ENCODE measurements around the gene CNTNAP5.

CNTNAP5 gene

GRCh38 chr2:124112206-124112605 is 87.1 kb downstream of the CNTNAP5 start:
- Histone ChIP-seq H2AFZ (ENCODE audit: low read length, unreplicated experiment) (no peak overlapping the region), H3K79me2 (ENCODE audit: control insufficient read depth, insufficient read depth, low read length, unreplicated experiment) (no peaks in the 10 kb centered on the region), H3K36me3 (ENCODE audit: insufficient read depth, low read length) (no peaks in the 10 kb centered on the region), H3K27me3 (ENCODE audit: insufficient read depth, low read length) (no peaks in the 10 kb centered on the region), H3K4me3 (ENCODE audit: low read depth, low read length) (no peak overlapping the region), H3K4me1 (ENCODE audit: control insufficient read depth, insufficient read depth, low read length, unreplicated experiment) (no peaks in the 10 kb centered on the region), H3K27ac (ENCODE audit: low read depth, low read length) (no peak overlapping the region)

- Histone ChIP-seq H3K79me2 (ENCODE audit: control insufficient read depth, insufficient read depth, low read length, unreplicated experiment) (no peaks in the 10 kb centered on the region), H2AFZ (ENCODE audit: low read length, unreplicated experiment) (no peak overlapping the region), H3K27me3 (ENCODE audit: insufficient read depth, low read length) (no peaks in the 10 kb centered on the region), H3K4me1 (ENCODE audit: control insufficient read depth, insufficient read depth, low read length, unreplicated experiment) (no peaks in the 10 kb centered on the region), H3K36me3 (ENCODE audit: insufficient read depth, low read length) (no peaks in the 10 kb centered on the region), H3K4me3 (ENCODE audit: low read depth, low read length) (no peak overlapping the region), H3K27ac (ENCODE audit: low read depth, low read length) (no peak overlapping the region)
These were observed 87.9 kb downstream of the CNTNAP5 start for GRCh38 chr2:124112966-124113365.

DNA sequence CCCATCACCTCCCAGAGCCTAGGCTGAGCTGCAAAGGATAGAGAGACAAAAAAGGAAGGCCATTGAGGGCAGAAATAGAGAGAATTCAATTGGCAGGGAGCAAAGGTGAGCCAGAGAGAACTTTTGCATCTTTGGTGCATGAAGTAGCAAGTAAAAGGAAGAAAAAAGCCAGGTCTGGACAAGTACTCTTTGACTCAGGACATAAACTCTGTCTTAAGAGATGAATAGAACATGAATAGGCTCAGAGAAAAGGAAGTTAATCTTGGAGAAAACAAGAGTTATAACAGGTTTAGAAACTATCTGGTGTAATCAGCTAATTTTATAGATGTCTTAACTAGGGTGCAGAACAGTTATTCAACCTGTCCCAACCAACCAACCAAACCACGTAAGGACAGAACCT is 95.2 kb downstream of the CNTNAP5 start:
- Histone ChIP-seq H3K36me3 (ENCODE audit: insufficient read depth, low read length) (no peaks in the 10 kb centered on the region), H3K4me1 (ENCODE audit: control insufficient read depth, insufficient read depth, low read length, unreplicated experiment) (no peaks in the 10 kb centered on the region), H3K4me3 (ENCODE audit: low read depth, low read length) (no peak overlapping the region), H2AFZ (ENCODE audit: low read length, unreplicated experiment) (no peak overlapping the region), H3K27me3 (ENCODE audit: insufficient read depth, low read length) (no peaks in the 10 kb centered on the region), H3K79me2 (ENCODE audit: control insufficient read depth, insufficient read depth, low read length, unreplicated experiment) (no peaks in the 10 kb centered on the region), H3K27ac (ENCODE audit: low read depth, low read length) (no peak overlapping the region)

DNA sequence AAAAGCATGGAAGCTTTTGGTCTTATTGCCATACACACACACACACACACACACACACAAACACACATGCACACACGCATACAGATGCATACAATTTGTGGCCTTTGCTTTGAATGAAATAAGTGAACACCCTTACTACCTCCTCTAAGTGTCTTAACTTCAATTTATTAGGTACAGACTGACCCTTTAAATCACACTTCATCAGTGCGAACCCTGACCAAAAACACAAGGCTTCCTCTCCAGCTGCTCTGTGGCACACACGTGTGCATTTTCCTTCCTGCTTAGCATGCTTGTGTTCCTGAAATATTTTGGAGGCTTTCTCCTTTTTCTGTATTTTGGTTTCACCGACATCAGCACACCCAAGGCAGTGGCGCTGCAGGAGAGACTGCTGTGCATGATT is 96.0 kb downstream of the CNTNAP5 start:
- H2AFZ ChIP-seq (ENCODE audit: low read length, unreplicated experiment): no peak overlapping the region
- no peaks in the 10 kb centered on the region for H3K79me2 ChIP-seq (ENCODE audit: control insufficient read depth, insufficient read depth, low read length, unreplicated experiment)
- no peaks in the 10 kb centered on the region for H3K4me1 ChIP-seq (ENCODE audit: control insufficient read depth, insufficient read depth, low read length, unreplicated experiment)
- no peaks in the 10 kb centered on the region for H3K27me3 ChIP-seq (ENCODE audit: insufficient read depth, low read length)
- no peak overlapping the region for H3K4me3 ChIP-seq (ENCODE audit: low read depth, low read length)
- no peak overlapping the region for H3K27ac ChIP-seq (ENCODE audit: low read depth, low read length)
- no peaks in the 10 kb centered on the region for H3K36me3 ChIP-seq (ENCODE audit: insufficient read depth, low read length)

GRCh38 chr2:124121760-124122275 is 96.7 kb downstream of the CNTNAP5 start:
- Histone ChIP-seq H3K79me2 (ENCODE audit: control insufficient read depth, insufficient read depth, low read length, unreplicated experiment) (no peaks in the 10 kb centered on the region), H3K27ac (ENCODE audit: low read depth, low read length) (no peak overlapping the region), H3K27me3 (ENCODE audit: insufficient read depth, low read length) (no peaks in the 10 kb centered on the region), H3K36me3 (ENCODE audit: insufficient read depth, low read length) (no peaks in the 10 kb centered on the region), H3K4me1 (ENCODE audit: control insufficient read depth, insufficient read depth, low read length, unreplicated experiment) (no peaks in the 10 kb centered on the region), H2AFZ (ENCODE audit: low read length, unreplicated experiment) (no peak overlapping the region), H3K4me3 (ENCODE audit: low read depth, low read length) (no peak overlapping the region)

GRCh38 chr2:124122340-124122739 is 97.3 kb downstream of the CNTNAP5 start:
- no peaks in the 10 kb centered on the region for H3K36me3 ChIP-seq (ENCODE audit: insufficient read depth, low read length)
- no peaks in the 10 kb centered on the region for H3K79me2 ChIP-seq (ENCODE audit: control insufficient read depth, insufficient read depth, low read length, unreplicated experiment)
- no peak overlapping the region for H3K27ac ChIP-seq (ENCODE audit: low read depth, low read length)
- no peak overlapping the region for H2AFZ ChIP-seq (ENCODE audit: low read length, unreplicated experiment)
- H3K4me1 ChIP-seq (ENCODE audit: control insufficient read depth, insufficient read depth, low read length, unreplicated experiment): no peaks in the 10 kb centered on the region
- H3K4me3 ChIP-seq (ENCODE audit: low read depth, low read length): no peak overlapping the region
- no peaks in the 10 kb centered on the region for H3K27me3 ChIP-seq (ENCODE audit: insufficient read depth, low read length)

DNA sequence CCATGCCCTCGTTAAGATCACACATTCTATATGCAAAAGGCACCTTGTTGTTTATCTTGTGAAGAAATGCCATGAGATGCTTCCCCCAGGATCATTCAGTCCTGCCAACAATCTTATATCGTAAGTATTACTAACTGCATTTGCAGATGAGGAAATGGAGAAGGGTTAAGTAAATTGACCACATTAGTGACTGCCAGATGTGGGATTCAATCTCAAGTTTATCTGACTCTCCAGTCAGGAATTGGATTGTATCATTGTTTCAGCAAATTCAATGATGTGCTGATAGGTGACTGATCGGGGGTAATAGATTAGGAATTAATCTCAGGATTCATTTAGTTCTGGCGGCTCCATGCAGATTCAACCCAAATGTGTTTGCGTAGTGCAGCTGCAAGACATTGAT is 106.2 kb downstream of the CNTNAP5 start:
- Histone ChIP-seq H3K4me1 (ENCODE audit: control insufficient read depth, insufficient read depth, low read length, unreplicated experiment) (no peaks in the 10 kb centered on the region), H3K27ac (ENCODE audit: low read depth, low read length) (no peak overlapping the region), H3K4me3 (ENCODE audit: low read depth, low read length) (no peak overlapping the region), H2AFZ (ENCODE audit: low read length, unreplicated experiment) (no peak overlapping the region), H3K27me3 (ENCODE audit: insufficient read depth, low read length) (no peaks in the 10 kb centered on the region), H3K79me2 (ENCODE audit: control insufficient read depth, insufficient read depth, low read length, unreplicated experiment) (no peaks in the 10 kb centered on the region), H3K36me3 (ENCODE audit: insufficient read depth, low read length) (no peaks in the 10 kb centered on the region)

DNA sequence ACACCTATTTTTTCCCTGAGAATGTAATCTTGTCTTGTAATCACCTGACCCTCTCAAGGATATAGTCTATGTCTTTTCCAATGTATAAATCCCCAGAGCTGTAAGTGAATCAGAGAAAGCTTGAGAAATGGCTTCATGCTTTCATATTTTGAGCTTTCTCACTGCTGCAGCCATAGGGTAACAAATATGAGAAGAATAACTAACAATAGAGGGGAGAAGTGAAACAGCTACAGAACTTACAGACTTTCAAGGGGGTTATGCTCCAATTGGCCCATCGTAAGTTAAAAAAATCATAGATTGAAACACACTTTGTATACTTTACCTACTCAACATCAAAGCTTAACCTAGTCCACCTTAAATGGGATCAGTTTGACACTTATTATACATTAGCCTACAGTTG is 111.0 kb downstream of the CNTNAP5 start:
- Histone ChIP-seq H2AFZ (ENCODE audit: low read length, unreplicated experiment) (no peak overlapping the region), H3K4me1 (ENCODE audit: control insufficient read depth, insufficient read depth, low read length, unreplicated experiment) (no peaks in the 10 kb centered on the region), H3K79me2 (ENCODE audit: control insufficient read depth, insufficient read depth, low read length, unreplicated experiment) (no peaks in the 10 kb centered on the region), H3K36me3 (ENCODE audit: insufficient read depth, low read length) (no peaks in the 10 kb centered on the region), H3K27ac (ENCODE audit: low read depth, low read length) (no peak overlapping the region), H3K27me3 (ENCODE audit: insufficient read depth, low read length) (no peaks in the 10 kb centered on the region), H3K4me3 (ENCODE audit: low read depth, low read length) (no peak overlapping the region)

GRCh38 chr2:124138076-124138475 is 113.0 kb downstream of the CNTNAP5 start:
- Histone ChIP-seq H2AFZ (ENCODE audit: low read length, unreplicated experiment) (no peak overlapping the region), H3K36me3 (ENCODE audit: insufficient read depth, low read length) (no peaks in the 10 kb centered on the region)

DNA sequence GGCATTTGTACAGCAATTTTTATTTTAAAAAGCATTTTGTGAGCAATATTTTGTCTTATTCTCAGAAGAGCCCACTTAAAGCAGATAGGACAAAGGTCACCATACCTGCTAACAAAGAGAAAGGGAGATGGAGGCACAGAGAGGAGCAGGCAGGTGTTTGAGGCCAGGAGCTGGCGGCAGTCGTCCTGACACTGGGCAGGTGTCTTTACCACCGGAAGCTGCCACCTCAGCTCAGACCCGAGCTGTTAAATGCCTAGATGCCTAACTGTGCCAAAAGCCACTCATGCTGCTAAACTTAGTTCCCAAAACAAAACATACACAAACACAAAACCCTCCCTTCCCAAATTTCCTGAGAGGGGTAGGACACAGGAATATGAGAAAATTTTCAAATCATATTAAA is 120.9 kb downstream of the CNTNAP5 start:
- Histone ChIP-seq H3K27ac (ENCODE audit: low read depth, low read length) (no peak overlapping the region), H3K27me3 (ENCODE audit: insufficient read depth, low read length) (no peaks in the 10 kb centered on the region), H3K4me1 (ENCODE audit: control insufficient read depth, insufficient read depth, low read length, unreplicated experiment) (no peaks in the 10 kb centered on the region), H3K36me3 (ENCODE audit: insufficient read depth, low read length) (no peaks in the 10 kb centered on the region), H3K79me2 (ENCODE audit: control insufficient read depth, insufficient read depth, low read length, unreplicated experiment) (no peaks in the 10 kb centered on the region), H3K4me3 (ENCODE audit: low read depth, low read length) (no peak overlapping the region), H2AFZ (ENCODE audit: low read length, unreplicated experiment) (no peak overlapping the region)

More at GRCh38 chr2:124138076-124138475, 113.0 kb downstream of the CNTNAP5 start:
- H3K27ac ChIP-seq (ENCODE audit: low read depth, low read length): no peak overlapping the region
- no peak overlapping the region for H3K4me3 ChIP-seq (ENCODE audit: low read depth, low read length)
- H3K27me3 ChIP-seq (ENCODE audit: insufficient read depth, low read length): no peaks in the 10 kb centered on the region
- no peaks in the 10 kb centered on the region for H3K79me2 ChIP-seq (ENCODE audit: control insufficient read depth, insufficient read depth, low read length, unreplicated experiment)
- H3K4me1 ChIP-seq (ENCODE audit: control insufficient read depth, insufficient read depth, low read length, unreplicated experiment): no peaks in the 10 kb centered on the region

GRCh38 chr2:124147552-124147951 is 122.5 kb downstream of the CNTNAP5 start:
- Histone ChIP-seq H2AFZ (ENCODE audit: low read length, unreplicated experiment) (no peak overlapping the region), H3K27me3 (ENCODE audit: insufficient read depth, low read length) (no peaks in the 10 kb centered on the region), H3K36me3 (ENCODE audit: insufficient read depth, low read length) (no peaks in the 10 kb centered on the region), H3K4me1 (ENCODE audit: control insufficient read depth, insufficient read depth, low read length, unreplicated experiment) (no peaks in the 10 kb centered on the region), H3K4me3 (ENCODE audit: low read depth, low read length) (no peak overlapping the region), H3K79me2 (ENCODE audit: control insufficient read depth, insufficient read depth, low read length, unreplicated experiment) (no peaks in the 10 kb centered on the region), H3K27ac (ENCODE audit: low read depth, low read length) (no peak overlapping the region)
